Muscle of leg (tissue), 11 donors: ENCODE measurements around the gene TRIM67. TPM values are rescaled to one million over a fixed set of nuclear protein-coding genes. Genes with fewer than 3 reads are reported as not detected.

Source experiments
- DNase-seq: peaks from one replicate; pipeline ENCODE4 v3.0.0; 2013
- H3K27ac ChIP-seq: one replicate; pipeline ENCODE4 v1.5.1; 2013; ENCODE audit warnings: mild to moderate bottlenecking, low read length, control low read depth
- H3K27me3 ChIP-seq: one replicate; pipeline ENCODE4 v1.6.1; 2013; ENCODE audit warnings: low read length; ENCODE audit not compliant: control insufficient read depth, insufficient read depth
- H3K36me3 ChIP-seq: one replicate; pipeline ENCODE4 v1.6.1; 2013; ENCODE audit warnings: low read length; ENCODE audit not compliant: control insufficient read depth, insufficient read depth
- H3K4me1 ChIP-seq: one replicate; pipeline ENCODE4 v1.6.1; 2013; ENCODE audit warnings: low read length; ENCODE audit not compliant: control insufficient read depth, insufficient read depth
- H3K4me3 ChIP-seq: one replicate; pipeline ENCODE4 v1.5.1; 2013; ENCODE audit warnings: low read length, control low read depth
- H3K9me3 ChIP-seq: replicated peaks from 2 replicates; pipeline ENCODE4 v1.6.1; 2013; ENCODE audit warnings: low read depth, low read length; ENCODE audit not compliant: control insufficient read depth
- WGBS: methylation state at CpG from one replicate; pipeline ENCODE4 v1.1.5; 2013; ENCODE audit warnings: missing lambda C conversion rate; ENCODE audit not compliant: insufficient coverage; 5-methylcytosine and 5-hydroxymethylcytosine counted together
- polyA plus RNA-seq, 8 donors: library from polyadenylated mRNA; unstranded; fragments of 120-200 nt; gene quantifications; one replicate each; pipeline versions ENCODE4 v1.2.1 to v1.2.3, GENCODE V29; 2013; ENCODE audit warnings: inconsistent platforms in 1 of 8, low replicate concordance in 1 of 8; ENCODE audit not compliant: insufficient read length in 8 of 8, insufficient read depth in 1 of 8
- total RNA-seq: library from RNA; stranded (reverse); fragments of 120-200 nt; gene quantifications from one replicate; pipeline ENCODE4 v1.2.4, GENCODE V29; 2013

TRIM67 gene
- total and polyA plus RNA-seq, 9 donors: 0.04 to 0.13 (median 0.06) TPM

- Histone ChIP-seq H3K27me3 (peaks cover 32% of the 10 kb centered on the region), H3K27ac (no peak overlapping the region), H3K4me1 (peaks cover 11% of the 10 kb centered on the region), H3K4me3 (no peak overlapping the region), H3K9me3 (no peaks in the 10 kb centered on the region), H3K36me3 (no peaks in the 10 kb centered on the region)
- no peak for DNase-seq
These were observed 4.5 kb downstream of the TRIM67 start for GRCh38 chr1:231166398-231166797.

GRCh38 chr1:231170875-231171274 is 9.0 kb downstream of the TRIM67 start:
- no peaks in the 10 kb centered on the region for H3K9me3 ChIP-seq
- peaks cover 13% of the 10 kb centered on the region for H3K27me3 ChIP-seq
- no CpG with 5 or more reads among the region's 1 CpG for WGBS
- H3K27ac ChIP-seq: no peak overlapping the region
- H3K4me3 ChIP-seq: no peak overlapping the region
- H3K4me1 ChIP-seq: no peaks in the 10 kb centered on the region
- DNase-seq: no peak
- no peaks in the 10 kb centered on the region for H3K36me3 ChIP-seq

GRCh38 chr1:231171623-231172197 is 9.9 kb downstream of the TRIM67 start:
- 100% methylated on average over 1 of the region's 6 CpGs for WGBS
- Histone ChIP-seq H3K4me1 (no peaks in the 10 kb centered on the region), H3K27ac (no peak overlapping the region), H3K4me3 (no peak overlapping the region), H3K9me3 (no peaks in the 10 kb centered on the region), H3K27me3 (peaks cover 15% of the 10 kb centered on the region), H3K36me3 (no peaks in the 10 kb centered on the region)
- DNase-seq: no peak

GRCh38 chr1:231172411-231172810 is 10.6 kb downstream of the TRIM67 start:
- Histone ChIP-seq H3K4me3 (no peak overlapping the region), H3K36me3 (no peaks in the 10 kb centered on the region), H3K4me1 (no peaks in the 10 kb centered on the region), H3K27ac (no peak overlapping the region), H3K9me3 (no peaks in the 10 kb centered on the region), H3K27me3 (peaks cover 17% of the 10 kb centered on the region)
- WGBS: 60% methylated on average over 1 of the region's 3 CpGs
- DNase-seq: no peak

GRCh38 chr1:231176421-231176820 is 14.6 kb downstream of the TRIM67 start:
- H3K4me3 ChIP-seq: no peak overlapping the region
- H3K36me3 ChIP-seq: no peaks in the 10 kb centered on the region
- no CpG with 5 or more reads among the region's 1 CpG for WGBS
- no peaks in the 10 kb centered on the region for H3K4me1 ChIP-seq
- no peak overlapping the region for H3K27ac ChIP-seq
- H3K27me3 ChIP-seq: peaks cover 15% of the 10 kb centered on the region
- H3K9me3 ChIP-seq: no peaks in the 10 kb centered on the region
- no peak for DNase-seq

GRCh38 chr1:231177226-231177625 is 15.4 kb downstream of the TRIM67 start:
- H3K27me3 ChIP-seq: peaks cover 16% of the 10 kb centered on the region
- H3K4me1 ChIP-seq: no peaks in the 10 kb centered on the region
- DNase-seq: no peak
- H3K9me3 ChIP-seq: no peaks in the 10 kb centered on the region
- H3K36me3 ChIP-seq: no peaks in the 10 kb centered on the region
- WGBS: 77% methylated on average over 1 of the region's 5 CpGs
- H3K27ac ChIP-seq: no peak overlapping the region
- no peak overlapping the region for H3K4me3 ChIP-seq

GRCh38 chr1:231177936-231178335 is 16.1 kb downstream of the TRIM67 start:
- Histone ChIP-seq H3K27ac (no peak overlapping the region), H3K4me1 (no peaks in the 10 kb centered on the region), H3K9me3 (no peaks in the 10 kb centered on the region), H3K36me3 (no peaks in the 10 kb centered on the region), H3K27me3 (peaks cover 23% of the 10 kb centered on the region), H3K4me3 (no peak overlapping the region)
- no peak for DNase-seq
- no CpG with 5 or more reads among the region's 1 CpG for WGBS

GRCh38 chr1:231178970-231179369 is 17.1 kb downstream of the TRIM67 start:
- Histone ChIP-seq H3K27ac (no peak overlapping the region), H3K36me3 (no peaks in the 10 kb centered on the region), H3K4me3 (no peak overlapping the region), H3K9me3 (no peaks in the 10 kb centered on the region), H3K4me1 (no peaks in the 10 kb centered on the region), H3K27me3 (peaks cover 23% of the 10 kb centered on the region)
- 100% methylated on average over 2 of the region's 2 CpGs for WGBS
- no peak for DNase-seq

GRCh38 chr1:231180034-231180433 is 18.2 kb downstream of the TRIM67 start:
- DNase-seq: no peak
- H3K9me3 ChIP-seq: no peaks in the 10 kb centered on the region
- WGBS: no CpG with 5 or more reads among the region's 1 CpG
- H3K4me1 ChIP-seq: no peaks in the 10 kb centered on the region
- no peak overlapping the region for H3K27ac ChIP-seq
- no peaks in the 10 kb centered on the region for H3K36me3 ChIP-seq
- H3K4me3 ChIP-seq: no peak overlapping the region
- H3K27me3 ChIP-seq: peaks cover 26% of the 10 kb centered on the region

GRCh38 chr1:231181271-231181670 is 19.4 kb downstream of the TRIM67 start:
- Histone ChIP-seq H3K9me3 (no peaks in the 10 kb centered on the region), H3K4me3 (no peak overlapping the region), H3K27me3 (peaks cover 18% of the 10 kb centered on the region), H3K36me3 (no peaks in the 10 kb centered on the region), H3K27ac (no peak overlapping the region), H3K4me1 (no peaks in the 10 kb centered on the region)
- no peak for DNase-seq
- WGBS: no CpG with 5 or more reads among the region's 3 CpGs

- Histone ChIP-seq H3K4me1 (no peaks in the 10 kb centered on the region), H3K27ac (no peak overlapping the region), H3K36me3 (no peaks in the 10 kb centered on the region), H3K27me3 (peaks cover 24% of the 10 kb centered on the region), H3K9me3 (no peaks in the 10 kb centered on the region), H3K4me3 (no peak overlapping the region)
- WGBS: 88% methylated on average over 5 of the region's 6 CpGs
- DNase-seq: no peak
These were observed 20.5 kb downstream of the TRIM67 start for GRCh38 chr1:231182317-231182716.
